NCI-H1105 treated with DMSO at 0.1 percent for 48 hours (cell line): ENCODE results near the gene KASH5.

Experiments used
- DNase-seq: peaks from one replicate; lab custom pipeline; 2025; lab: John Stamatoyannopoulos, UW

Gene KASH5

GRCh38 chr19:49421039-49421877, 33.2 kb downstream of the KASH5 start:
- DNase-seq, result peak; percentile 96

GRCh38 chr19:49421878-49422202, 33.8 kb downstream of the KASH5 start:
- no peak for DNase-seq

DNA sequence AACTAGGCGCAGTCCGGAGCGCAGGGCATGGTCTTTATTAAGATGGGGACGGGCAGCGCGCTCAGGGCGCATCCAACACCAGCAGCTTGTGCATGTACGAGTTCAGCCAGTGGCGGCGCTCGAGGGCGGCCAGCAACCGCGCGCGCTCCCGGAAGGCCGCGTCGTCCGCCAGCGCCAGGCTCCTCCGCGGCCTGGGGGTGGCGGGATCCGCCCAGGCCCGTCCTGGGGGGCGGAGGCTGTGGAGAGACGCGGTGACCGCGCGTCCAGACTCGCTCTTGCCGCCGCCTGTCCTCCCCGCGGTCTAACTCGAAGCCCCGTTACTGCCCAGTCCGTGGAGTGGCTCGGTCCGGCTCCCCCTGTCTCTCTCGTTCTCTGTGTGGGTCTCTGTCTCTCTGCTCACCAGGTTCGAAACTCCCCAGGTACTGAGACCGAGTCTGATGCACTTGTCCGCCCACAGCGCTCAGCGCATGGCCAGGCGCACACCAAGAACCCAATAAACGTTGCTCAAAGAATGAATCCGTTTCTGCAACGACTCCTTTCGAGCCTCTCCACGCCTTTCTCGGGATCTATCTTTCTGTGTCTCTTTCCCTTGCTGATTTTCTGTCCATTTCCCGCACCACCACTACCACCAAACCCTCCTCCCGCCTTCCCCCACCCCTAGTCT, 34.5 kb downstream of the KASH5 start:
- peak; percentile 31 for DNase-seq

DNA sequence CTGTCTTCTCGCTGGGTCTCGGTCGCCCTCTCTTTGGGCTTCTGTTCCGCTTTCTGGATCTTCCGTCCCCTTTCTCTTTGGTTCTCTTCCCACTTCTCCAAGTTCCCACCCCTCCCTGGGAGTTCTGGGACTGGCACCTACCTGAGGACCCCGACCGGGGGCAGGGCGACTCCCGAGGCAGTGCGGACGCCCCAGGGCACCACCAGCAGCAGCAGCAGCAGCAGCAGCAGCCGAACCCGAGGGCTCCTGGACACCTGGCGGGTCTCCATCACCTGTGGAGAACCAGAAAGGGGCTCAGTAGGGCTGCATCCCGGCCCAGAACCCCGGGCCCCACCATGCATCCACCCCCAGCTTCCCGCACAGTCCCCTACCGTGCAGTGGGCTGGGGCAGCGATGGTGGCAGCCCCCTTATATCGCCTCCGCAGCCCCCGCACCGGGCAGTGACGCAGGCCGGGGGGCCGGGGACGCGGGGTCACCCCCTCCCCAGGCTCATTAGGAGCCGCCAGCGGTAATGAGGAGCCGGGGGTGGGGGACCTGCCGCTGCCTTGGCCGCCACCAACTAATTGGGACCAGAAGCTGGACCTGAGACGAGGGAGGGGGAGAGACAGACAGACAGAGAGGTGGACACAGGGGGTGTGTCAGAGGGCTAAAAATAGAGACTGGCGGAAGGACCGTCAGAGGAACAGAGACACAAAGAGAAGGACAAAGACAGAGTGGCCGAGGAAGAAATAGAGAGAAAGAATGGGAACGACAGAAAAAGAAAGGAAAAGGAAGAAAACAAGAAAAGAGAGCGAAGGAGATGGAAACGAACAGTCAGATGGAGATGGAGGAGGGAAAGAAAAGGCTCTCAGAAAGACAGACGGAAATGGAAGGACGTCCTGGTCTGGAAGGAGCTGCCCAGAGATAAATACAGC, 35.3 kb downstream of the KASH5 start, which contains the start of gene PTH2:
TSS of gene PTH2 (minus strand) at position 371 of the 914 bp plus-strand sequence. CDS start at position 269, 102 bp downstream.
- DNase-seq, result no peak

GRCh38 chr19:49423985-49424303, 35.9 kb downstream of the KASH5 start:
- DNase-seq, result no peak

- no peak for DNase-seq
These were observed 37.1 kb downstream of the KASH5 start, which contains the start of gene GFY for GRCh38 chr19:49425178-49425577. GFY (plus strand) TSS chr19:49425388; CDS start chr19:49426431, 1,043 bp downstream.

GRCh38 chr19:49425922-49426592, 38.0 kb downstream of the KASH5 start:
- no peak for DNase-seq

DNA sequence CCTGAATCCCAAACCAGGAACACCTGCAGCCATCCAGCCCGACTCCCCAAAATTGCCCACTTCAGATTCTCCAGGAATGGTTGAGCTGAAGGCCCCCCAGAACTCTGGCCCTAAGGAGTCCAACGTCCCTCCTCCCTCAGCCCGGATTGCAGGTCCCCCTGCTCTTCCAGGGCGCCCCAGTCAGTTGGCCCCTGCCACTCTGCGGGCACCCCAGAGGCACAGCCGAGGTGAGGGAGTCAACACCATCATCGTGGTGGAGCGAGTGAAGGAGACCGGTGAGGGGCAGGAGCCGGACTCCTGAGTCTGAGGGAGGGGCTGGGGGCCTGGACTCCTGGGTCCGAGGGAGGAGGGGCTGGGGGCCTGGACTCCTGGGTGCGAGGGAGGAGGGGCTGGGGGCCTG, 39.3 kb downstream of the KASH5 start:
- DNase-seq, result no peak

GRCh38 chr19:49427855-49428546, 40.0 kb downstream of the KASH5 start:
- no peak for DNase-seq

- DNase-seq, result no peak
These were observed 40.8 kb downstream of the KASH5 start for GRCh38 chr19:49428547-49429451.

GRCh38 chr19:49430172-49430677, 42.2 kb downstream of the KASH5 start:
- no peak for DNase-seq

DNA sequence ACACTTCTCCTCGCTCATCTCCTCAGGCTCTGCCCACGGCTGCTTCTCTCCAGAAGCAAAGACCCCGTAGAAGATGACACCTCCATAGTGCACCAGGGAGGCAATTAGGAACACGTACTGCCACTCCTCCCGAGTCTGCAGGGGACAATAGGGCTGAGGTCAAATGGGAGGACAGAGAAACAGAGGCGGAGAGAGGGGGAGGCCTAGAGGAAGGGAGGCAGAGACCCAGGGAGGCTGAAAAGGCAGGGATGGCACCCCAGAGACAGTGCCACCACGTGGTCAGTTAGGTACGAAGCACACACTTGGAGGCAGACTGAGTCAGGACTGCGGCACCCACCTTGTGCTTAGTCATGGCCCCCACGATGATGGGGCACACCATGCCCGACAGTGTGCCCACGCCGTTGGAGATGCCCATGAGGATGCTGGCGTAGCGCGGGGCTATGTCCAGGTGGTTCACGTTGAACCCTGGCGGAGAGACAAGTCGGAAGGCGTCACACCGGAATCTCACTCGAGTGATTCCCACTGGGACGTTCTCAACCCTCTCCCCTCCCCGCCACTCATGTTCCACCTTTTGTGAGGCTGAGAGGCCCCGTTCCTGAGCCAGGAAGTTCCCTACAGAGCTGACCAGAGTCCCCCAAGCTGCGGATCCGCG, 42.8 kb downstream of the KASH5 start:
- no peak for DNase-seq

DNA sequence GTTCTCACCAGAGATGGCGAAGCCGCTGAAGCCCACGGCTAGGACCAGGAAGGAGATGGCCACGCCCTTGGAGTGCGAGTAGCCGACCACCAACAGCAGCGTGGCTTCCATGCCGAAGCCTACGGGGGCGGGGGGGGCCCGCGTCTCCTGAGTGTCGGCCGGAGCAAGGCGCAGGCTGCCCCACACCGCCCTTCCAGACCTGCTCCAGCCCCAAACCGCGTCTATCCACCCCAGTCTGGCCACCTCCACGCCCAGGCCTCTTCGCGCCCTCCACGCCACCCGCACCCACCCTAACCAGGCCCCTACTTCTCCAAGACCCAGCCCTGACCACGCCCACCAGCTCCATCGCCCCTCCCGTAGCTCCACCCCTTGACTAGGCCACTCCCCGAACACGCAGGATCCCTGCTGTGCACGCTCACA, 43.3 kb downstream of the KASH5 start:
- DNase-seq, result no peak

GRCh38 chr19:49432141-49433073, 44.4 kb downstream of the KASH5 start:
- no peak for DNase-seq

- DNase-seq, result no peak
These were observed 45.3 kb downstream of the KASH5 start for GRCh38 chr19:49433240-49433901.

GRCh38 chr19:49434907-49435583, 47.0 kb downstream of the KASH5 start:
- no peak for DNase-seq

- no peak for DNase-seq
These were observed 47.6 kb downstream of the KASH5 start for GRCh38 chr19:49435670-49436069.
